Esophagus squamous epithelium (tissue), 5 donors: ENCODE results near the gene MMEL1. TPM values are rescaled to one million over a fixed set of nuclear protein-coding genes. Genes with fewer than 3 reads are reported as not detected.

Experiments
- DNase-seq: peaks from one replicate; lab custom pipeline; 2025; lab: John Stamatoyannopoulos, UW
- H3K27ac ChIP-seq, 4 donors: fragments of 200-600 bp; sonication (generic); one replicate each; pipeline ENCODE4 v1.5.1; 2016 to 2019; ENCODE audit warnings: mild to moderate bottlenecking in 1 of 4
- H3K27me3 ChIP-seq, 4 donors: fragments of 200-600 bp; sonication (generic); 1 replicate in 3 of 4; 2 replicates in 1 of 4; pipeline versions ENCODE4 v1.5.1 to v1.6.0; 2017 to 2021; ENCODE audit warnings: antibody characterized with exemption in 1 of 4
- H3K36me3 ChIP-seq, 3 donors: fragments of 200-600 bp; sonication (generic); one replicate each; pipeline ENCODE4 v1.5.1; 2016 to 2019
- H3K4me1 ChIP-seq, 3 donors: fragments of 200-600 bp; sonication (generic); one replicate each; pipeline ENCODE4 v1.5.1; 2017 to 2019
- H3K4me3 ChIP-seq, 4 donors: fragments of 200-600 bp; sonication (generic); 1 replicate in 3 of 4; 2 replicates in 1 of 4; pipeline ENCODE4 v1.5.1; 2016 to 2019; ENCODE audit warnings: mild to moderate bottlenecking in 2 of 4, moderate library complexity in 1 of 4
- H3K9me3 ChIP-seq, 3 donors: fragments of 200-600 bp; sonication (generic); one replicate each; pipeline ENCODE4 v1.5.1; 2016 to 2019
- POLR2A ChIP-seq, 4 donors: fragments of 450-650 bp; IDR thresholded peaks; one replicate each; pipeline ENCODE4 v1.6.1; 2017; ENCODE audit warnings: antibody characterized with exemption in 4 of 4, mild to moderate bottlenecking in 4 of 4, moderate library complexity in 3 of 4
- WGBS, 2 donors: methylation state at CpG; one replicate each; pipeline ENCODE4 v1.1.5; 2018; 5-methylcytosine and 5-hydroxymethylcytosine counted together
- intact Hi-C: fragments of 100-400 bp; cut with DNase I; formaldehyde crosslinking; loops from one replicate; pipeline ENCODE4 v1.15.0; 2022
- total RNA-seq, 4 donors: library from RNA; depleted of rRNA; stranded (reverse); fragments of >200 nt; gene quantifications; one replicate each; pipeline ENCODE4 v1.1.0, GENCODE V29; 2016
- TF ChIP-seq, protein P1 (sequence below), 6 experiments: fragments of 450-650 bp in 4 of 6; fragments of 200-600 bp in 2 of 6; sonication (generic) in 2 of 6; IDR thresholded peaks; one replicate each; pipeline ENCODE4 v1.5.1; 2016 to 2019; ENCODE audit warnings: antibody characterized with exemption in 6 of 6, mild to moderate bottlenecking in 4 of 6, moderate library complexity in 4 of 6
- donor health status: DM: yes; HTN: yes; CAD: no.

Gene MMEL1
- total RNA-seq, 4 donors from 2014 or later, result 3.1 TPM; not detected in 3

DNA sequence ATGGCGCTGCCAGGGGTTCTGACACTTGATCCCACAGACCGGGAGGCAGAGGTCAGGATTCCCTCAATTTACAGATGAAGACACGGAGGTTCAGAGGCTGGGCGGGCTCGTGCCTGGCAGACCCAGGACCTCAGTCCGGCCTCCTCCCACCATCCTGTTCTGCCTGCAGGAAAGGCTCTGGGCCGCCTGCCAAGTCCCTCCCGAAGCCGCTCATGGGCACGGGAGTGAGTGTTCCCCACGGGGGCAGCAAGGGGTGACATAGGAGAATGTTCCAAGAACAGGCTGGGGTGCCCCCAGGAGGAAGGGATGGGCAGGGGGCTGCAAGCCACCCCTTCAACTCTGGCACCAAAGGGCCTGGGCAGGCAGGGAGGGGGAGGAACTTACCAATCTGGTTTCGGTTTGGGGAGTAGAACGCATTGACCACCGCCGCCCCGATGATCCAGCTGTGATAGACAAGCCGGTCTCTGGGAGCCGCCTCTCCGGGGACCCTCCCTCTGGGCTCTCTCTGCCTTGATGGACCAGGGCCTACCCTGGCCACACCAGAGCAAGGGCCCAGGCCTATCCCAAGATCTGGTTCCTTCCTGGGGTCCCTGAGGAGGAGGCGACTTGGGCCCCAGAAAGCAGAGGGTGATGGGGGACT lies 38.7 kb downstream of the MMEL1 start:
- peaks cover 0 to 13% (median 0%) of the 10 kb centered on the region in 3 donors for H3K36me3 ChIP-seq
- peaks cover 0 to 28% (median 7%) of the 10 kb centered on the region in 3 donors for H3K4me1 ChIP-seq
- intact Hi-C loops, result no loop called here
- 33 to 40% methylated on average over 5 to 10 of the region's 20 CpGs for WGBS, 2 donors
- H3K9me3 ChIP-seq, result no peaks in the 10 kb centered on the region
- no peak for DNase-seq
- peaks cover 0 to 26% (median 0%) of the 10 kb centered on the region in 4 donors for H3K27me3 ChIP-seq
- no peak overlapping the region for H3K27ac ChIP-seq
- TF ChIP-seq, protein P1, sequence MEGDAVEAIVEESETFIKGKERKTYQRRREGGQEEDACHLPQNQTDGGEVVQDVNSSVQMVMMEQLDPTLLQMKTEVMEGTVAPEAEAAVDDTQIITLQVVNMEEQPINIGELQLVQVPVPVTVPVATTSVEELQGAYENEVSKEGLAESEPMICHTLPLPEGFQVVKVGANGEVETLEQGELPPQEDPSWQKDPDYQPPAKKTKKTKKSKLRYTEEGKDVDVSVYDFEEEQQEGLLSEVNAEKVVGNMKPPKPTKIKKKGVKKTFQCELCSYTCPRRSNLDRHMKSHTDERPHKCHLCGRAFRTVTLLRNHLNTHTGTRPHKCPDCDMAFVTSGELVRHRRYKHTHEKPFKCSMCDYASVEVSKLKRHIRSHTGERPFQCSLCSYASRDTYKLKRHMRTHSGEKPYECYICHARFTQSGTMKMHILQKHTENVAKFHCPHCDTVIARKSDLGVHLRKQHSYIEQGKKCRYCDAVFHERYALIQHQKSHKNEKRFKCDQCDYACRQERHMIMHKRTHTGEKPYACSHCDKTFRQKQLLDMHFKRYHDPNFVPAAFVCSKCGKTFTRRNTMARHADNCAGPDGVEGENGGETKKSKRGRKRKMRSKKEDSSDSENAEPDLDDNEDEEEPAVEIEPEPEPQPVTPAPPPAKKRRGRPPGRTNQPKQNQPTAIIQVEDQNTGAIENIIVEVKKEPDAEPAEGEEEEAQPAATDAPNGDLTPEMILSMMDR (IDR thresholded peaks at IDR 0.05), result no peak
- no peak for TF ChIP-seq POLR2A (IDR thresholded peaks at IDR 0.05)
- H3K4me3 ChIP-seq, result peak overlapping the region in 3 of 4 donors; percentile 24 to 52 (median 34)

DNA sequence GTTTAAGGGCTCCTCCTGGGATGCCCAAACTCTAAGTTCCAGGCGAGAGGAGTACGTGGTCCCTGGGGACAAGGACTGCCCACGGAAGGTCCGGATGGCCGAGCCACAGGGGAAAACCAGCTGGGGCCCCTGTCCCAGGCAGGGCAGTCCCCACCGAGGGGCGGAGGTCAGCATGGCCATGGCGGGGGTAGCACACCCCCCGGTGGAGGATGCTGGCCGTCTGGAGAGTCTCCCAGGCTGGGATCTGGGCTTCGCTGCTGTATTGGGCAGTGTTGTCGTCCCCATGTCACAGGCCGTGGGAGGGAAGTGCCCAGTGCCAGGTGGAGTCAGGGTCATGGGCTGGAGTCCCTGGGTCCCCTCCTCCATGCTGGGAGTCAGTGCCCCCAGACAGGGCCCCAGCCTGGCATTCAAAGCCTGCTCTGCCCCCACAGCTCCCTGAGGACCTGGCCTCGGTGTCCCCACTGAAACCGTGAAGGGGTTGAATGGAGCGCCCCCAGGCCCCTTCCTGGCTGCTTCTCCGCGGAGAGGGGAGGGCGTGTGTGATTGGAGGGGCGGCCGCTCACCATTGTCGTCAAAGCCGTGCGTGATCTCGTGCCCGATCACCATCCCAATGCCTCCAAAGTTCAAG lies 39.5 kb downstream of the MMEL1 start:
- Histone ChIP-seq H3K4me3 (peak overlapping the region in 2 of 4 donors; percentile 24 to 52), H3K9me3 (no peaks in the 10 kb centered on the region), H3K36me3 (peaks cover 0 to 20% (median 0%) of the 10 kb centered on the region in 3 donors), H3K27ac (no peak overlapping the region), H3K4me1 (peaks cover 3 to 35% (median 7%) of the 10 kb centered on the region in 3 donors), H3K27me3 (peaks cover 0 to 26% (median 0%) of the 10 kb centered on the region in 4 donors)
- DNase-seq, result no peak
- no peak for TF ChIP-seq POLR2A (IDR thresholded peaks at IDR 0.05)
- TF ChIP-seq, protein P1 (IDR thresholded peaks at IDR 0.05), result no peak
- 53 to 67% methylated on average over 3 of the region's 26 CpGs for WGBS, 2 donors
- intact Hi-C loops, result no loop called here

DNA sequence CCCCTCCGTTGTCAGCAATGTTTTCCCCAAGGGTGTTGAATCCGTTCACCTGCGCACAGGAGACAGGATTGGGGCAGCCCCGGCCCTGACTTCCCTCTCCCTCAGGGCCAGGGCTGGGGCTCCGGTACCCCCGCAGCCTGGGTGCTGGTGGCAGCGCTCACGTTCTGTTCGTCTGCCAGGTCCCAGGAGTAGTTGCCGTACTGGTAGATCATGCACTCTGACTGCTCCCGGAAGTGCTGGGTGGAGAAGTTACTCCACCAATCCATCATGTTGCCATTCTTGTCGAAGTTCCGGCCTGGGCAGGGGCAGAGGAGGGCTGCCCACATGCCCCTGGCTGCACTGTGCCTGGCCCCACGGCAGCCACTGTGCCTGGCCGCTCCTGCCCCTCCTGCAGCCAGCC lies 40.1 kb downstream of the MMEL1 start:
- H3K4me3 ChIP-seq, result peak overlapping the region in 2 of 4 donors; percentile 29 to 33

DNA sequence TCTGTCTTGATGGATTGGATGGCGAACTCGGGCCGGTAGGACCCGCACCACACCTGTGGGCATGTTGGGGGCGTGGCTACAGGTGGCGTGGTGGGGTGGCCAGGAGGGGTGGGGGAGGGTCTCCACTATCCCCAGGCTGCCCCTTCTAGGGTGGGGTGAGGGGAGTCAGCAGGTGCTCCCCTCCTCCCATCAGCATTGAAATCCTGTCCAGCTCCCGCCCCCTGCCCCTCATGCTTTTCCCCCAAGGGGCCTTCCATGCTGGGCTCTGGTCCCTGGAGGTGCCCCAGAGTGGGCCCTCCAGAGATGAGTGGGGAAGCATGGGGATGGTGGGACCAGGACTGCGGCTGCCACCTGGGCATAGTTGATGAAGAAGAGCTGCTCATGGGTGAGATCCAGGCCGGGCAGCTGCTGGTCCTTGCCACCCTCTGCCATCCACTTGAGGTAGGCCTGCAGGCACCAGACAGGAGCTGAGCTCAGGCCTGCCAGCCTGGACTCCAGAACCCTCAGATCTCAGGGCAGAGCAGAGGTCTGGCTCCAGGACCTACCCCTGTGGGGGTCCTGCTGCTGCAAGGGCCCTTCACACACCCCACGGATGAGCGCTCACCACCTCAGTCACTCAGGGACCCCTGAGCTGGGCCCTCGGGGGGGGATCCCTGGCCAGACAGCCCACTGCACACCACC lies 41.1 kb downstream of the MMEL1 start:
- peaks cover 0 to 22% (median 0%) of the 10 kb centered on the region in 4 donors for H3K27me3 ChIP-seq
- WGBS, 2 donors, result 92 to 100% methylated on average over 2 to 5 of the region's 12 CpGs
- H3K4me3 ChIP-seq, result no peak overlapping the region
- TF ChIP-seq, protein P1 (IDR thresholded peaks at IDR 0.05), result no peak
- TF ChIP-seq POLR2A (IDR thresholded peaks at IDR 0.05), result no peak
- H3K9me3 ChIP-seq, result no peaks in the 10 kb centered on the region
- H3K27ac ChIP-seq, result no peak overlapping the region
- peaks cover 0 to 20% (median 0%) of the 10 kb centered on the region in 3 donors for H3K36me3 ChIP-seq
- H3K4me1 ChIP-seq, result peaks cover 15 to 51% (median 15%) of the 10 kb centered on the region in 3 donors
- intact Hi-C loops, result no loop called here
- no peak for DNase-seq

More for the DNA sequence above, 40.1 kb downstream of the MMEL1 start:
- no peak for DNase-seq
- Histone ChIP-seq H3K36me3 (peaks cover 0 to 20% (median 0%) of the 10 kb centered on the region in 3 donors), H3K4me1 (peaks cover 8 to 42% (median 9%) of the 10 kb centered on the region in 3 donors), H3K27me3 (peaks cover 0 to 26% (median 0%) of the 10 kb centered on the region in 4 donors), H3K9me3 (no peaks in the 10 kb centered on the region), H3K27ac (no peak overlapping the region)
- 20 to 60% methylated on average over 2 to 3 of the region's 15 CpGs for WGBS, 2 donors
- intact Hi-C loops, result no loop called here
- TF ChIP-seq POLR2A (IDR thresholded peaks at IDR 0.05), result no peak
- TF ChIP-seq, protein P1 (IDR thresholded peaks at IDR 0.05), result no peak
